Nephron (organoid): ENCODE data around the gene CHST11.

Experiments used
- H3K27ac Mint-ChIP-seq, 3 experiments: 2 replicates each; pipeline ENCODE4 v1.8.0; 2020; ENCODE audit warnings: mixed read lengths in 3 of 3, mild to moderate bottlenecking in 2 of 3, moderate library complexity in 1 of 3
- H3K27me3 Mint-ChIP-seq: 2 replicates; pipeline ENCODE4 v1.8.0; 2021; ENCODE audit warnings: low read depth, mild to moderate bottlenecking, moderate library complexity, mixed read lengths
- H3K36me3 Mint-ChIP-seq: 2 replicates; pipeline ENCODE4 v1.8.0; 2020; ENCODE audit warnings: low read depth, mixed read lengths
- H3K4me1 Mint-ChIP-seq: 2 replicates; pipeline ENCODE4 v1.8.0; 2020; ENCODE audit warnings: mixed read lengths
- H3K4me3 Mint-ChIP-seq, 3 experiments: 2 replicates each; pipeline ENCODE4 v1.8.0; 2020; ENCODE audit warnings: mild to moderate bottlenecking in 3 of 3, mixed read lengths in 3 of 3, moderate library complexity in 2 of 3
- H3K9me3 Mint-ChIP-seq: 2 replicates; pipeline ENCODE4 v1.8.0; 2020; ENCODE audit warnings: mixed read lengths
- TF ChIP-seq, protein P1 (sequence below), 3 experiments: fragments of 200-600 bp; sonication (generic); IDR thresholded peaks; one replicate each; pipeline ENCODE4 v1.5.0; 2021; ENCODE audit warnings: antibody characterized with exemption in 3 of 3; ENCODE audit not compliant: unreplicated experiment in 3 of 3

CHST11 gene

DNA sequence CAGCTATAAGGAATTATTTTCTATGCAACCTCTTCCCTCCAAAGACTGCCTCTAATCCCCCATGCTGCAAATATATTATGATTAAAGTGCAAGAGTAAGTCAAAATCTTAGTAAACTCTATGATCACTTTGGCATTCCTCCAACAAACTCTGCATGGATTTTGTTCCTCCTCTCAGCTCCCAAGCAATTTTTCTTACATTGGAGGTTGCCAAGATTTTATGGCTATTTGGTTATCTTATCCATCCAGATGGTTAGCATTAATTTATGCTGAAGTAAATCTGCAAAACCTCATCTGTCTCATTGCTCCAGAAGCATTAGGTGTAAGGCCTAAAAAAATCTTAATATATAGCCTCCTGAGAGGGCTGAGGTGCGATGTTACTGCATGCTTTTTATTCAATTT, 228.1 kb downstream of the CHST11 start:
- H3K27me3 Mint-ChIP-seq: peaks cover 9% of the 10 kb centered on the region
- peaks cover 45% of the 10 kb centered on the region for H3K4me1 Mint-ChIP-seq
- H3K4me3 Mint-ChIP-seq: no peak overlapping the region
- TF ChIP-seq, protein P1, sequence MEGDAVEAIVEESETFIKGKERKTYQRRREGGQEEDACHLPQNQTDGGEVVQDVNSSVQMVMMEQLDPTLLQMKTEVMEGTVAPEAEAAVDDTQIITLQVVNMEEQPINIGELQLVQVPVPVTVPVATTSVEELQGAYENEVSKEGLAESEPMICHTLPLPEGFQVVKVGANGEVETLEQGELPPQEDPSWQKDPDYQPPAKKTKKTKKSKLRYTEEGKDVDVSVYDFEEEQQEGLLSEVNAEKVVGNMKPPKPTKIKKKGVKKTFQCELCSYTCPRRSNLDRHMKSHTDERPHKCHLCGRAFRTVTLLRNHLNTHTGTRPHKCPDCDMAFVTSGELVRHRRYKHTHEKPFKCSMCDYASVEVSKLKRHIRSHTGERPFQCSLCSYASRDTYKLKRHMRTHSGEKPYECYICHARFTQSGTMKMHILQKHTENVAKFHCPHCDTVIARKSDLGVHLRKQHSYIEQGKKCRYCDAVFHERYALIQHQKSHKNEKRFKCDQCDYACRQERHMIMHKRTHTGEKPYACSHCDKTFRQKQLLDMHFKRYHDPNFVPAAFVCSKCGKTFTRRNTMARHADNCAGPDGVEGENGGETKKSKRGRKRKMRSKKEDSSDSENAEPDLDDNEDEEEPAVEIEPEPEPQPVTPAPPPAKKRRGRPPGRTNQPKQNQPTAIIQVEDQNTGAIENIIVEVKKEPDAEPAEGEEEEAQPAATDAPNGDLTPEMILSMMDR (IDR thresholded peaks at IDR 0.05; ENCODE audit: unreplicated experiment in 3 of 3): no peak
- H3K9me3 Mint-ChIP-seq: no peaks in the 10 kb centered on the region
- peak overlapping the region; percentile 9 to 76 (median 43) for H3K27ac Mint-ChIP-seq
- no peaks in the 10 kb centered on the region for H3K36me3 Mint-ChIP-seq

DNA sequence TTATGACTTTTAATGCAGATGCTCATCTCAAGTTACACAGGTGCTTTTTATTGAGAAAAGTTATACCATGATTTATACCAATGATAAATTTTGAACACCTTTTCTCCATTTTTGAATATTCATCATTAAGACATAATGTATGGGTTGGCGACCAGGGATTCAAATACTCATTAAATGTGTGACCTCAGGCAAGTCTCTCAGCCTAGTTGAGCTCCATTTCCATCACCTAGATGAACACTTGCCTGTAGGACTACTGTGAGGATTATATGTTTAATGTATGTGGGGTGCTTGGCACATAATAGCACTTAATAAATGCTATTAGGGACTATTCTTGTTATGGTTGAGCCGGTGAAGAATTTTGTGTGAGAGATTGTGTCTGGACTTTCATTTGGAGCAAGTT, 228.6 kb downstream of the CHST11 start:
- peak overlapping the region in 2 of 3 experiments; percentile 9 to 73 for H3K27ac Mint-ChIP-seq
- H3K27me3 Mint-ChIP-seq: peaks cover 9% of the 10 kb centered on the region
- peaks cover 40% of the 10 kb centered on the region for H3K4me1 Mint-ChIP-seq
- H3K36me3 Mint-ChIP-seq: no peaks in the 10 kb centered on the region
- H3K4me3 Mint-ChIP-seq: no peak overlapping the region
- H3K9me3 Mint-ChIP-seq: no peaks in the 10 kb centered on the region
- TF ChIP-seq, protein P1 (IDR thresholded peaks at IDR 0.05; ENCODE audit: unreplicated experiment in 3 of 3): no peak

DNA sequence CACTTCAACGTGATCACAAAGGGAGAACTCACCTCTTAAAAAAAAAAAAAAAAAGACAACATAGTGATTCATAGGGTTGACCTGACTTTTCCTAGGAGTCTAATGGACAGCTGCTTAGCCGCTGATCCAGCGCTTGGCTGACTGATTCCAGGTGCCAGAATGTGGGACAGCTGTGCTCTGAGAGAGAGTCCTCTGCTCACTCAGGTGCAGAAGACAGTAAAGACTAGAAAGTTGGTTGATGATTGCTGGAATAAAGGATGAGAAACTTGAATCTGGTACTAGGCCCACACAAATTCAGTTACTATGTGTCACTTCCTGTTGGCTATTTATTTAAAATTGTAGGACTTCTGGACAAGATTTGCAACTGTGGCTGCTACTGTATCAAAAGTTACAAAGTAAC, 229.4 kb downstream of the CHST11 start:
- TF ChIP-seq, protein P1 (IDR thresholded peaks at IDR 0.05; ENCODE audit: unreplicated experiment in 3 of 3): no peak
- peak overlapping the region in 1 of 3 experiments; percentile 28 for H3K27ac Mint-ChIP-seq
- peaks cover 37% of the 10 kb centered on the region for H3K4me1 Mint-ChIP-seq
- H3K36me3 Mint-ChIP-seq: no peaks in the 10 kb centered on the region
- H3K27me3 Mint-ChIP-seq: peaks cover 9% of the 10 kb centered on the region
- H3K9me3 Mint-ChIP-seq: no peaks in the 10 kb centered on the region
- H3K4me3 Mint-ChIP-seq: no peak overlapping the region

DNA sequence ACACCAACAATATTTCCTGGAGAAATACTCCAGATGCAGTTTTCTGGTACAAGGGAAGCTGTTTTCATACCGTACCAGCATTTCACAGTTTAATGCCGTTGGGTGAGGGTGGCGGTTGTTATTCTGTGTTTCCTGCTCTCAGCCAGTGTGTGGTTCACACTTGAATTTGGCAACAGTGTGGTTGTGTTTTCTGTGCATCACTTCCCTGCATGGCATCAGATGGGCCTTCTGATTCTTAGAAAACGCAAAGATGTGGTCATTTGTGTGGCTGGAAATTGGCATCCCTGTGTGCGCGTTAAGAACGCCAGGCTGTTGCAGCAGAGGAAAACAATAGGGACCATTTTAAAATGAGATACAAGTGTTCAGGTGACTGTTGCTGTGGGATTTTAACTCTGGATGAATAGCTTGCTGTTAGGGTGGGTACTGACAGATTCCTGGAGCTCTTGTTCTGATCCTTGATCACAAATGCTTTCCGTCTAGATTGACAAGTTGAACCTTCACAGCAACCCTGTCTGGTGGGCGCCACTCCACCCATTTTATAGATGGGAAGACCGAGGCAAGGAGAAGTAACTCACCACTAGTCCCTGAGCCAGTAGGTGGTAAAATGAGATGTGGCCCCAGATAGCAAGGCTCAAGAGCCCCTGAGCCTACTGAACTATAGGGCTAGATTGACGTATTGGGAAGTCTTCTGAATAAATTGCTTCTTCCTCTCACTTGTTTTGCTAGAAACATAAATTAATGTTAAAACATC, 231.2 kb downstream of the CHST11 start:
- Mint-ChIP-seq H3K36me3 (peaks cover 2% of the 10 kb centered on the region), H3K4me3 (no peak overlapping the region), H3K9me3 (peaks cover 2% of the 10 kb centered on the region), H3K27ac (no peak overlapping the region), H3K4me1 (peaks cover 22% of the 10 kb centered on the region), H3K27me3 (peaks cover 11% of the 10 kb centered on the region)
- TF ChIP-seq, protein P1 (IDR thresholded peaks at IDR 0.05; ENCODE audit: unreplicated experiment in 3 of 3): no peak

DNA sequence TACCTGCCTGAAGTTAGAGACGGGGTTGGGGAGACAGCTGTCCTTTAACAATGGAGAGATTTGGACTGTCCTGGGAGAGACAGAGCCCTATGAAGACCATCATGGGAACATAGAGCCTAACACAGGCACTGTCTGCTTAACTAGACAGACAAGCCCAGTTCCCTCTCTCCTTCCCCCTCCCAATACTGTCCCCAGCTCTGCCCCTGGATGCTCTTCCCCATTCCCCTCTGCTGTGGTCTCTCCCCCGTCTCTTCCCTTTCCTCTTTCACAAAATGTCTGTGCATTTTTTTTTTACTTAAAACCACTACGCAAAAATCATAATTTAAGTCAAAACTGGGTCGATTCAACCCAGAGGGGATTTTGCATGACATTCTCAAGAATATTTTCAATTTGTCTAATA, 232.9 kb downstream of the CHST11 start:
- Mint-ChIP-seq H3K9me3 (peaks cover 8% of the 10 kb centered on the region), H3K36me3 (peaks cover 4% of the 10 kb centered on the region), H3K4me1 (peaks cover 17% of the 10 kb centered on the region), H3K27me3 (peaks cover 12% of the 10 kb centered on the region), H3K4me3 (no peak overlapping the region), H3K27ac (no peak overlapping the region)
- TF ChIP-seq, protein P1 (IDR thresholded peaks at IDR 0.05; ENCODE audit: unreplicated experiment in 3 of 3): no peak
